Keratinocyte (primary cell): ENCODE measurements around the gene ACKR4. TPM values are rescaled to one million over a fixed set of nuclear protein-coding genes. Genes with fewer than 3 reads are reported as not detected.
A peak's percentile ranks its signal among the peaks of the same experiment; 100 is the strongest.

Experiments
- DNase-seq: peaks from one replicate; pipeline ENCODE4 v3.0.0-alpha.2; 2011; ENCODE audit warnings: low read depth, missing footprints, low spot score
- FAIRE-seq: peaks from 2 replicates; lab custom pipeline; 2011; peaks lifted over from hg19 to GRCh38; lab: Jason Lieb, UNC
- H2AFZ ChIP-seq: 2 replicates; pipeline ENCODE4 v1.6.0; 2012; ENCODE audit warnings: low read length, control low read depth, inconsistent platforms; ENCODE audit not compliant: control insufficient read depth
- H3K27ac ChIP-seq: 2 replicates; pipeline ENCODE4 v1.5.1; 2011; ENCODE audit warnings: low read length; ENCODE audit not compliant: control insufficient read depth, insufficient read depth
- H3K27me3 ChIP-seq: 3 replicates; pipeline ENCODE4 v1.6.0; 2011; ENCODE audit warnings: low read length; ENCODE audit not compliant: control insufficient read depth, insufficient read depth; ENCODE audit errors: extremely low read depth
- H3K36me3 ChIP-seq, 2 experiments: 2 replicates in 1 of 2; 3 replicates in 1 of 2; pipeline ENCODE4 v1.5.1; 2011; ENCODE audit warnings: low read length in 2 of 2, mild to moderate bottlenecking in 1 of 2; ENCODE audit not compliant: control insufficient read depth in 2 of 2, insufficient read depth in 2 of 2; ENCODE audit errors: extremely low read depth in 1 of 2
- H3K4me1 ChIP-seq: 3 replicates; pipeline ENCODE4 v1.5.1; 2011; ENCODE audit warnings: low read length; ENCODE audit not compliant: control insufficient read depth, insufficient read depth; ENCODE audit errors: extremely low read depth
- H3K4me2 ChIP-seq: 3 replicates; pipeline ENCODE4 v1.6.0; 2011; ENCODE audit warnings: low read depth, low read length; ENCODE audit not compliant: control insufficient read depth, insufficient read depth; ENCODE audit errors: extremely low read depth
- H3K4me3 ChIP-seq, 3 experiments: fragments of 200-600 bp in 1 of 3; sonication (generic) in 1 of 3; 2 replicates in 2 of 3; 3 replicates in 1 of 3; pipeline ENCODE4 v1.5.1; 2011 to 2016; ENCODE audit warnings: low read length in 3 of 3, mild to moderate bottlenecking in 3 of 3, control low read depth in 2 of 3, inconsistent platforms in 1 of 3, low read depth in 1 of 3, mixed read lengths in 1 of 3, mixed run types in 1 of 3, moderate library complexity in 1 of 3; ENCODE audit not compliant: control insufficient read depth in 2 of 3, insufficient read depth in 2 of 3; ENCODE audit errors: extremely low read depth in 1 of 3
- H3K79me2 ChIP-seq: 2 replicates; pipeline ENCODE4 v1.6.0; 2012; ENCODE audit warnings: low read length; ENCODE audit not compliant: control insufficient read depth, insufficient read depth
- H3K9ac ChIP-seq: 3 replicates; pipeline ENCODE4 v1.6.0; 2011; ENCODE audit warnings: low read length; ENCODE audit not compliant: control insufficient read depth, insufficient read depth; ENCODE audit errors: extremely low read depth
- H3K9me1 ChIP-seq: 3 replicates; pipeline ENCODE4 v1.6.0; 2011; ENCODE audit warnings: low read length; ENCODE audit not compliant: control insufficient read depth, insufficient read depth; ENCODE audit errors: extremely low read depth
- H3K9me3 ChIP-seq: 2 replicates; pipeline ENCODE4 v1.5.1; 2012; ENCODE audit warnings: low read depth, low read length; ENCODE audit not compliant: control insufficient read depth
- H4K20me1 ChIP-seq: 3 replicates; pipeline ENCODE4 v1.6.0; 2011; ENCODE audit warnings: low read length; ENCODE audit not compliant: control insufficient read depth, insufficient read depth; ENCODE audit errors: extremely low read depth
- EZH2 ChIP-seq: IDR thresholded peaks from one replicate; pipeline ENCODE4 v1.6.1; 2012; ENCODE audit warnings: inconsistent platforms, mild to moderate bottlenecking, low read length, moderate library complexity
- dilution Hi-C: fragments of 300-500 bp; cut with MboI; formaldehyde crosslinking; loops from one replicate; pipeline ENCODE4 v1.7.0; 2020; ENCODE audit warnings: low sequenced_read_pairs; ENCODE audit not compliant: extremely low pct_ligation_motif_present
- polyA plus RNA-seq, 5 experiments: library from polyadenylated mRNA; depleted of rRNA in 3 of 5; stranded (reverse) in 3 of 5; stranded (forward) in 1 of 5; unstranded in 1 of 5; fragments of >200 nt; gene quantifications; 1 replicate in 1 of 5; 2 replicates in 3 of 5; 3 replicates in 1 of 5; pipeline versions ENCODE4 v1.2.1 to v1.2.3, GENCODE V29; 2011 to 2012; ENCODE audit warnings: missing spikeins in 2 of 5, low read depth in 1 of 5, low replicate concordance in 1 of 5
- TF ChIP-seq, protein P1 (sequence below), 3 experiments: IDR thresholded peaks in 1 of 3; conservative IDR thresholded peaks in 1 of 3; optimal IDR thresholded peaks in 1 of 3; 2 replicates in 2 of 3; 3 replicates in 1 of 3; pipeline versions ENCODE3 to v1.5.1; 2011; ENCODE audit warnings: low read length in 3 of 3, mild to moderate bottlenecking in 3 of 3, moderate library complexity in 2 of 3, control low read depth in 1 of 3, inconsistent platforms in 1 of 3; ENCODE audit not compliant: insufficient read depth in 2 of 3; ENCODE audit errors: extremely low read depth in 1 of 3

ACKR4 gene
- polyA plus RNA-seq, 1 donor (not counting 4 experiments of a cell fraction or from before 2014, with no cell fraction given): 0.67 TPM

DNA sequence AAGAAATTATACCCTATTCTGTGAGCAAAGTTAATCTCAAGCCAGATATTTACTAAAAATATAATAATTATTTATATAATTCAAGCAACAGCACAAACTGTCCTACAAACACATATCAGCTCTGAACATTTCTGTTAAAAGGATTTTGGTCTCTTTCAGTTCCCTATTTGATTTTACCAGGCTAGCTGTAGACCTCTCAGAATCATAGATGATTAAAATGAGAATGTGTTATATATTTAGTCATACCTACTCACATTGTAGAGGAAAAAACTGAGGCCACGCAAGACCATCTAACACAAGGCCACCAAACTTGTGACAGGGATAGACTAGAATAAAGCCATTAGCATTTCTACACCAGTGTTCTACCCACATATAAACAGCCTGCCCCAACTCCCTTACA is 28.5 kb downstream of the ACKR4 start:
- no peak overlapping the region for H3K4me2 ChIP-seq
- no peaks in the 10 kb centered on the region for H4K20me1 ChIP-seq
- peaks cover 24% of the 10 kb centered on the region for H3K4me1 ChIP-seq
- H3K9me1 ChIP-seq: no peaks in the 10 kb centered on the region
- H3K79me2 ChIP-seq: no peaks in the 10 kb centered on the region
- no peak overlapping the region for H2AFZ ChIP-seq
- peaks cover 2% of the 10 kb centered on the region for H3K9me3 ChIP-seq
- no peak overlapping the region for H3K4me3 ChIP-seq
- no peak overlapping the region for H3K9ac ChIP-seq
- DNase-seq: no peak
- H3K36me3 ChIP-seq: peaks cover 3 to 9% of the 10 kb centered on the region in 2 experiments
- dilution Hi-C loops: no loop called here
- TF ChIP-seq, protein P1, sequence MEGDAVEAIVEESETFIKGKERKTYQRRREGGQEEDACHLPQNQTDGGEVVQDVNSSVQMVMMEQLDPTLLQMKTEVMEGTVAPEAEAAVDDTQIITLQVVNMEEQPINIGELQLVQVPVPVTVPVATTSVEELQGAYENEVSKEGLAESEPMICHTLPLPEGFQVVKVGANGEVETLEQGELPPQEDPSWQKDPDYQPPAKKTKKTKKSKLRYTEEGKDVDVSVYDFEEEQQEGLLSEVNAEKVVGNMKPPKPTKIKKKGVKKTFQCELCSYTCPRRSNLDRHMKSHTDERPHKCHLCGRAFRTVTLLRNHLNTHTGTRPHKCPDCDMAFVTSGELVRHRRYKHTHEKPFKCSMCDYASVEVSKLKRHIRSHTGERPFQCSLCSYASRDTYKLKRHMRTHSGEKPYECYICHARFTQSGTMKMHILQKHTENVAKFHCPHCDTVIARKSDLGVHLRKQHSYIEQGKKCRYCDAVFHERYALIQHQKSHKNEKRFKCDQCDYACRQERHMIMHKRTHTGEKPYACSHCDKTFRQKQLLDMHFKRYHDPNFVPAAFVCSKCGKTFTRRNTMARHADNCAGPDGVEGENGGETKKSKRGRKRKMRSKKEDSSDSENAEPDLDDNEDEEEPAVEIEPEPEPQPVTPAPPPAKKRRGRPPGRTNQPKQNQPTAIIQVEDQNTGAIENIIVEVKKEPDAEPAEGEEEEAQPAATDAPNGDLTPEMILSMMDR (optimal IDR thresholded peaks at IDR 0.05 in 1 of 3, IDR thresholded peaks at IDR 0.05 in 1 of 3, conservative IDR thresholded peaks at IDR 0.05 in 1 of 3; ENCODE audit: extremely low read depth in 1 of 3, insufficient read depth in 2 of 3, low read length in 3 of 3): no peak
- TF ChIP-seq EZH2: no peak
- no peaks in the 10 kb centered on the region for H3K27me3 ChIP-seq
- no peak for FAIRE-seq
- no peak overlapping the region for H3K27ac ChIP-seq

GRCh38 chr3:132626955-132627354 is 29.9 kb downstream of the ACKR4 start:
- Histone ChIP-seq H3K4me2 (no peak overlapping the region), H3K4me1 (peaks cover 24% of the 10 kb centered on the region), H3K36me3 (peaks cover 3 to 9% of the 10 kb centered on the region in 2 experiments), H3K79me2 (no peaks in the 10 kb centered on the region), H3K9me3 (peaks cover 2% of the 10 kb centered on the region), H3K27me3 (no peaks in the 10 kb centered on the region), H2AFZ (no peak overlapping the region), H4K20me1 (no peaks in the 10 kb centered on the region), H3K27ac (no peak overlapping the region), H3K9me1 (no peaks in the 10 kb centered on the region), H3K9ac (no peak overlapping the region), H3K4me3 (no peak overlapping the region)
- no peak for TF ChIP-seq EZH2
- TF ChIP-seq, protein P1 (optimal IDR thresholded peaks at IDR 0.05 in 1 of 3, IDR thresholded peaks at IDR 0.05 in 1 of 3, conservative IDR thresholded peaks at IDR 0.05 in 1 of 3; ENCODE audit: extremely low read depth in 1 of 3, insufficient read depth in 2 of 3, low read length in 3 of 3): no peak
- DNase-seq (no peak), FAIRE-seq (peak; percentile 17)
- dilution Hi-C loops: no loop called here
